GM23338 (cell line): Measurements from ENCODE around the gene BST2. TPM values are rescaled to one million over a fixed set of nuclear protein-coding genes. Genes with fewer than 3 reads are reported as not detected.

Experiments
- ATAC-seq: fragments of 200-7000 bp; cut with Tn5 transposase; 3 replicates; pipeline ENCODE4 v1.9.1; 2020
- DNase-seq: peaks from one replicate; pipeline ENCODE4 v3.0.0-alpha.2; 2015; ENCODE audit warnings: low spot score
- H2AFZ ChIP-seq: fragments of 200-600 bp; sonication (generic); 2 replicates; pipeline ENCODE4 v1.8.0; 2016; ENCODE audit warnings: antibody characterized with exemption, mild to moderate bottlenecking, moderate library complexity
- H3F3A ChIP-seq: fragments of 200-600 bp; sonication (generic); replicated peaks from 2 replicates; pipeline ENCODE4 v1.8.0; 2017; ENCODE audit warnings: antibody characterized with exemption, mixed run types, low read depth
- H3K27ac ChIP-seq: fragments of 200-600 bp; sonication (generic); 2 replicates; pipeline ENCODE4 v1.6.1; 2016; ENCODE audit warnings: low read depth
- H3K27me3 ChIP-seq: fragments of 200-600 bp; sonication (generic); 2 replicates; pipeline ENCODE4 v1.8.0; 2016; ENCODE audit warnings: mild to moderate bottlenecking, mixed run types, moderate library complexity; ENCODE audit not compliant: insufficient read depth
- H3K36me3 ChIP-seq: fragments of 200-600 bp; sonication (generic); 2 replicates; pipeline ENCODE4 v1.8.0; 2016; ENCODE audit warnings: mild to moderate bottlenecking; ENCODE audit not compliant: insufficient read depth
- H3K4me1 ChIP-seq: fragments of 200-600 bp; sonication (generic); 2 replicates; pipeline ENCODE4 v1.8.0; 2016; ENCODE audit warnings: mild to moderate bottlenecking, moderate library complexity; ENCODE audit not compliant: insufficient read depth
- H3K4me2 ChIP-seq: fragments of 200-600 bp; sonication (generic); 2 replicates; pipeline ENCODE4 v1.7.1; 2017; ENCODE audit warnings: mixed run types
- H3K4me3 ChIP-seq: fragments of 200-600 bp; sonication (generic); 2 replicates; pipeline ENCODE4 v1.6.1; 2016; ENCODE audit warnings: mixed run types
- H3K79me2 ChIP-seq: fragments of 200-600 bp; sonication (generic); replicated peaks from 2 replicates; pipeline ENCODE4 v1.8.0; 2017; ENCODE audit warnings: mild to moderate bottlenecking; ENCODE audit not compliant: insufficient read depth
- H3K9me2 ChIP-seq: fragments of 200-600 bp; sonication (generic); 2 replicates; pipeline ENCODE4 v1.8.0; 2017; ENCODE audit not compliant: insufficient read depth
- H4K20me1 ChIP-seq: fragments of 200-600 bp; sonication (generic); replicated peaks from 2 replicates; pipeline ENCODE4 v1.8.0; 2017; ENCODE audit warnings: mild to moderate bottlenecking; ENCODE audit not compliant: insufficient read depth
- H3K27ac Mint-ChIP-seq: 2 replicates; pipeline ENCODE4 v1.8.0; 2020; ENCODE audit warnings: inconsistent platforms, mild to moderate bottlenecking, moderate library complexity, mixed read lengths
- H3K27me3 Mint-ChIP-seq: 3 replicates; pipeline ENCODE4 v1.8.0; 2022; ENCODE audit warnings: low read depth, mild to moderate bottlenecking, moderate library complexity, mixed read lengths, inconsistent platforms; ENCODE audit not compliant: insufficient read depth, poor library complexity
- H3K36me3 Mint-ChIP-seq: 3 replicates; pipeline ENCODE4 v1.8.0; 2021; ENCODE audit warnings: low read depth, mild to moderate bottlenecking, inconsistent platforms, moderate library complexity, mixed read lengths
- H3K4me1 Mint-ChIP-seq: 3 replicates; pipeline ENCODE4 v1.8.0; 2020; ENCODE audit warnings: mild to moderate bottlenecking, inconsistent platforms, mixed read lengths
- H3K4me3 Mint-ChIP-seq: 3 replicates; pipeline ENCODE4 v1.8.0; 2021; ENCODE audit warnings: moderate library complexity, mild to moderate bottlenecking, inconsistent platforms, mixed read lengths
- H3K9me3 Mint-ChIP-seq: 3 replicates; pipeline ENCODE4 v1.8.0; 2020; ENCODE audit warnings: moderate library complexity, mild to moderate bottlenecking, inconsistent platforms, mixed read lengths
- CREB1 ChIP-seq: fragments of 250-450 bp; sonication (Bioruptor Pico); IDR thresholded peaks from 2 replicates; pipeline ENCODE4 v1.5.0; 2020; ENCODE audit warnings: low read depth, mild to moderate bottlenecking, moderate library complexity
- EZH2 ChIP-seq: fragments of 200-600 bp; sonication (generic); IDR thresholded peaks from one replicate; pipeline ENCODE4 v1.8.0; 2017; ENCODE audit warnings: antibody characterized with exemption, mild to moderate bottlenecking, low read depth; ENCODE audit not compliant: unreplicated experiment
- EZH2phosphoT487 ChIP-seq: fragments of 200-600 bp; sonication (generic); IDR thresholded peaks from one replicate; pipeline ENCODE4 v1.8.1; 2018; ENCODE audit warnings: antibody characterized with exemption; ENCODE audit not compliant: unreplicated experiment
- JUNB ChIP-seq: IDR thresholded peaks from one replicate; pipeline ENCODE4 v1.6.1; 2016; ENCODE audit warnings: antibody characterized with exemption; ENCODE audit not compliant: unreplicated experiment
- NANOG ChIP-seq: IDR thresholded peaks from 2 replicates; pipeline ENCODE4 v1.6.1; 2016; ENCODE audit warnings: antibody characterized with exemption, borderline replicate concordance
- POLR2AphosphoS5 ChIP-seq: IDR thresholded peaks from 2 replicates; pipeline ENCODE4 v1.6.1; 2016; ENCODE audit warnings: antibody characterized with exemption, low read depth
- STAT1 ChIP-seq: IDR thresholded peaks from one replicate; pipeline ENCODE4 v1.6.1; 2016; ENCODE audit warnings: antibody characterized with exemption; ENCODE audit not compliant: unreplicated experiment
- ZNF114 ChIP-seq: fragments of 250-450 bp; sonication (Bioruptor Pico); IDR thresholded peaks from 2 replicates; pipeline ENCODE4 v1.5.0; 2020; ENCODE audit warnings: mild to moderate bottlenecking, moderate library complexity
- ZNF331 ChIP-seq: fragments of 250-450 bp; sonication (Bioruptor Pico); IDR thresholded peaks from 2 replicates; pipeline ENCODE4 v1.5.0; 2020; ENCODE audit warnings: low read depth, mild to moderate bottlenecking, moderate library complexity
- polyA plus RNA-seq: library from polyadenylated mRNA; unstranded; fragments of >200 nt; fragmentation: Nextera tagmentation; extraction: Ambion mirVana; gene quantifications from 2 replicates; pipeline ENCODE4 v1.2.1, GENCODE V29; 2016
- total RNA-seq: library from RNA; depleted of rRNA; stranded (reverse); fragments of >200 nt; shearing (Covaris generic); gene quantifications from 2 replicates; pipeline ENCODE4 v1.2.3, GENCODE V29; 2014
- TF ChIP-seq, protein P1 (sequence below): IDR thresholded peaks from one replicate; pipeline ENCODE4 v1.6.1; 2018; ENCODE audit warnings: antibody characterized with exemption; ENCODE audit not compliant: unreplicated experiment
- TF ChIP-seq, protein P2 (sequence below): IDR thresholded peaks from 2 replicates; pipeline ENCODE4 v1.6.1; 2016; ENCODE audit warnings: antibody characterized with exemption
- TF ChIP-seq, protein P3 (sequence below), 2 experiments: fragments of 200-600 bp in 1 of 2; sonication (generic) in 1 of 2; conservative IDR thresholded peaks; 2 replicates each; pipeline versions ENCODE4 v1.5.1 to v1.6.1; 2016 to 2017; ENCODE audit warnings: antibody characterized with exemption in 2 of 2, low read depth in 2 of 2, mild to moderate bottlenecking in 2 of 2, moderate library complexity in 1 of 2

BST2 gene
- total and polyA plus RNA-seq, 2 experiments from 2014 or later: 24.9 to 33.9 TPM

DNA sequence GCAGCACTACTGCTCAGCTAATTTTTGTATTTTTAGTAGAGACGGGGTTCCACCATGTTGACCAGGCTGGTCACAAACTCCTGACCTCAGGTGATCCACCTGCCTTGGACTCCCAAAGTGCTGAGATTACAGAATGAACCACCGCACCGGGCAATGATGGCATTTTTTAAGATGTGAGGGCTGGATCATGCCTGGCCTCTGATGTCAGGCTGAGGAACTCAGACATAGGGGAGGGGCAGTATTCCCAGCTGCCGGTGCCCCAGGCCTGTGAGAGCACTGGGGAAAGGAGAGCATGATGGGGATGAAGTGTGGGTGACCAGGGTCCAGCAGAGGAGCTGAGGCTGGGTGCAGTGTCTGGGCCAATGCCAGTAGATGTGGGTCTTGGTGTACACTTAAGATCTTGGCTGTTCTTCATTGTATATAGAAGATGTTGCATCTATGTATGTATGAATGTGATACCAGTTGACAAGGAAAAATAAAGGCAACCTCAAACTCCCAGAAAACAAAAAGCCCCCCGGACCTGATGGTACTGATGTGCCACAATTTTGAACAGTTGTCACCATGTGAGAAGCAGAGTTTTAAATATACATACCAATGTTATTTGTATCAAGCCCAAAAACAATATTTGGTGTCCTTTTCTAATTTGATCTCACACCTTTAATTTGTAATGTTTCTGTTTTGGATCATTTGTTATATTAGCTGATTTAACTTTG is 24.8 kb downstream of the BST2 start (continued):
- TF ChIP-seq, protein P1, sequence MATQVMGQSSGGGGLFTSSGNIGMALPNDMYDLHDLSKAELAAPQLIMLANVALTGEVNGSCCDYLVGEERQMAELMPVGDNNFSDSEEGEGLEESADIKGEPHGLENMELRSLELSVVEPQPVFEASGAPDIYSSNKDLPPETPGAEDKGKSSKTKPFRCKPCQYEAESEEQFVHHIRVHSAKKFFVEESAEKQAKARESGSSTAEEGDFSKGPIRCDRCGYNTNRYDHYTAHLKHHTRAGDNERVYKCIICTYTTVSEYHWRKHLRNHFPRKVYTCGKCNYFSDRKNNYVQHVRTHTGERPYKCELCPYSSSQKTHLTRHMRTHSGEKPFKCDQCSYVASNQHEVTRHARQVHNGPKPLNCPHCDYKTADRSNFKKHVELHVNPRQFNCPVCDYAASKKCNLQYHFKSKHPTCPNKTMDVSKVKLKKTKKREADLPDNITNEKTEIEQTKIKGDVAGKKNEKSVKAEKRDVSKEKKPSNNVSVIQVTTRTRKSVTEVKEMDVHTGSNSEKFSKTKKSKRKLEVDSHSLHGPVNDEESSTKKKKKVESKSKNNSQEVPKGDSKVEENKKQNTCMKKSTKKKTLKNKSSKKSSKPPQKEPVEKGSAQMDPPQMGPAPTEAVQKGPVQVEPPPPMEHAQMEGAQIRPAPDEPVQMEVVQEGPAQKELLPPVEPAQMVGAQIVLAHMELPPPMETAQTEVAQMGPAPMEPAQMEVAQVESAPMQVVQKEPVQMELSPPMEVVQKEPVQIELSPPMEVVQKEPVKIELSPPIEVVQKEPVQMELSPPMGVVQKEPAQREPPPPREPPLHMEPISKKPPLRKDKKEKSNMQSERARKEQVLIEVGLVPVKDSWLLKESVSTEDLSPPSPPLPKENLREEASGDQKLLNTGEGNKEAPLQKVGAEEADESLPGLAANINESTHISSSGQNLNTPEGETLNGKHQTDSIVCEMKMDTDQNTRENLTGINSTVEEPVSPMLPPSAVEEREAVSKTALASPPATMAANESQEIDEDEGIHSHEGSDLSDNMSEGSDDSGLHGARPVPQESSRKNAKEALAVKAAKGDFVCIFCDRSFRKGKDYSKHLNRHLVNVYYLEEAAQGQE: no peak
- TF ChIP-seq CREB1 (CRISPR knock-in tag): no peak
- TF ChIP-seq STAT1: no peak
- TF ChIP-seq, protein P2, sequence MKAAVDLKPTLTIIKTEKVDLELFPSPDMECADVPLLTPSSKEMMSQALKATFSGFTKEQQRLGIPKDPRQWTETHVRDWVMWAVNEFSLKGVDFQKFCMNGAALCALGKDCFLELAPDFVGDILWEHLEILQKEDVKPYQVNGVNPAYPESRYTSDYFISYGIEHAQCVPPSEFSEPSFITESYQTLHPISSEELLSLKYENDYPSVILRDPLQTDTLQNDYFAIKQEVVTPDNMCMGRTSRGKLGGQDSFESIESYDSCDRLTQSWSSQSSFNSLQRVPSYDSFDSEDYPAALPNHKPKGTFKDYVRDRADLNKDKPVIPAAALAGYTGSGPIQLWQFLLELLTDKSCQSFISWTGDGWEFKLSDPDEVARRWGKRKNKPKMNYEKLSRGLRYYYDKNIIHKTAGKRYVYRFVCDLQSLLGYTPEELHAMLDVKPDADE: no peak
- no peak for TF ChIP-seq ZNF114 (CRISPR knock-in tag)
- TF ChIP-seq, protein P3, sequence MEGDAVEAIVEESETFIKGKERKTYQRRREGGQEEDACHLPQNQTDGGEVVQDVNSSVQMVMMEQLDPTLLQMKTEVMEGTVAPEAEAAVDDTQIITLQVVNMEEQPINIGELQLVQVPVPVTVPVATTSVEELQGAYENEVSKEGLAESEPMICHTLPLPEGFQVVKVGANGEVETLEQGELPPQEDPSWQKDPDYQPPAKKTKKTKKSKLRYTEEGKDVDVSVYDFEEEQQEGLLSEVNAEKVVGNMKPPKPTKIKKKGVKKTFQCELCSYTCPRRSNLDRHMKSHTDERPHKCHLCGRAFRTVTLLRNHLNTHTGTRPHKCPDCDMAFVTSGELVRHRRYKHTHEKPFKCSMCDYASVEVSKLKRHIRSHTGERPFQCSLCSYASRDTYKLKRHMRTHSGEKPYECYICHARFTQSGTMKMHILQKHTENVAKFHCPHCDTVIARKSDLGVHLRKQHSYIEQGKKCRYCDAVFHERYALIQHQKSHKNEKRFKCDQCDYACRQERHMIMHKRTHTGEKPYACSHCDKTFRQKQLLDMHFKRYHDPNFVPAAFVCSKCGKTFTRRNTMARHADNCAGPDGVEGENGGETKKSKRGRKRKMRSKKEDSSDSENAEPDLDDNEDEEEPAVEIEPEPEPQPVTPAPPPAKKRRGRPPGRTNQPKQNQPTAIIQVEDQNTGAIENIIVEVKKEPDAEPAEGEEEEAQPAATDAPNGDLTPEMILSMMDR (conservative IDR thresholded peaks at IDR 0.05; ENCODE audit: low read depth in 2 of 2): no peak

DNA sequence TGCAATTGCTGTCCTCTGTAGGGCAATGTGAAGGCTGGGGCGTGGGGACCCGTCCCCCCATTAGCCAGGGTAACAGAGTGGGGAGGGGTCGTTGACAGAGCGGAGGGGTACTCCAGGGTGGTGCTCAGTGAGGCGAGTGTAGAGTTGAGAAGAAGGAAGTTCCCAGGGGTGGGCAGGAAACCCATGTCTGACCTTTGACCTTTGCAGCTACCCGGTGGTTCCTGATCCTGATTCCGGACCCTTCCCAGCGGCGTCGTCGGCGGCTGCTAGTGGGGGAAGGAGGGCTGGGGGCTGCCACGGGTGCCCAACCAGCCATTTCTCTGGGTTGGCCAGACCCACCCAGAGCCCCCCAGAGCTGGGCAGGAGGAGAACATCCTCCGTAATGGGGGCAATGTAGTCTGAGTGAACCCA is 26.2 kb downstream of the BST2 start:
- H3K36me3 Mint-ChIP-seq: peaks cover 7% of the 10 kb centered on the region; the same call in 2 of the 3 replicates
- Histone ChIP-seq H4K20me1 (no peaks in the 10 kb centered on the region), H3K27me3 (no peaks in the 10 kb centered on the region), H3K79me2 (no peaks in the 10 kb centered on the region), H3K4me1 (peaks cover 6% of the 10 kb centered on the region; the same call in 1 of the 2 replicates), H2AFZ (peak overlapping the region; percentile 74), H3K4me3 (no peak overlapping the region), H3F3A (0 out of 2 replicates have a peak, but pooled peaks cover 10% of the 10 kb centered on the region), H3K27ac (no peak overlapping the region), H3K4me2 (peak overlapping the region; percentile 60; the same call in 1 of the 2 replicates), H3K9me2 (no peaks in the 10 kb centered on the region), H3K36me3 (no peaks in the 10 kb centered on the region)
- H3K4me3 Mint-ChIP-seq: no peak overlapping the region; the same call in 2 of the 3 replicates
- TF ChIP-seq, protein P2: no peak
- TF ChIP-seq ZNF331 (CRISPR knock-in tag) (no peak), NANOG (no peak), EZH2 (no peak), POLR2AphosphoS5 (no peak), JUNB (no peak), EZH2phosphoT487 (no peak)
- TF ChIP-seq, protein P3 (conservative IDR thresholded peaks at IDR 0.05; ENCODE audit: low read depth in 2 of 2): no peak
- H3K4me1 Mint-ChIP-seq: peaks cover 12% of the 10 kb centered on the region
- H3K27ac Mint-ChIP-seq: peak overlapping the region; percentile 60; the same call in 1 of the 2 replicates
- peaks cover 24% of the 10 kb centered on the region for H3K27me3 Mint-ChIP-seq
- peaks cover 10% of the 10 kb centered on the region for H3K9me3 Mint-ChIP-seq
- DNase-seq (peak; percentile 74), ATAC-seq (peak; percentile 80)
